HCT116 (cell line): ENCODE data around the gene PTPN7. TPM values are rescaled to one million over a fixed set of nuclear protein-coding genes. Genes with fewer than 3 reads are reported as not detected.

ENCODE experiments used
- ATAC-seq: fragments of 200-7000 bp; cut with Tn5 transposase; 2 replicates; pipeline ENCODE4 v1.9.1; 2020; ENCODE audit warnings: mild to moderate bottlenecking, moderate library complexity
- BruUV-seq: library from RNA; stranded (reverse); fragments of 400-500 nt; replicated peaks from 2 replicates; lab custom pipeline; 2021; lab: Mats Ljungman, UMichigan
- CTCF ChIA-PET: fragments of 300-600 bp; sonication (Branson Sonifier 250); formaldehyde crosslinking; loops from one replicate; lab custom pipeline; 2021; ENCODE audit warnings: antibody characterized with exemption; lab: Charles Lee
- POLR2A ChIA-PET: fragments of 300-600, 350-600 bp; sonication (Branson Sonifier 250); formaldehyde crosslinking; loops from one replicate; lab custom pipeline; 2021; ENCODE audit warnings: antibody characterized with exemption; lab: Charles Lee
- RAD21 ChIA-PET, 2 experiments: fragments of 300-600 bp; sonication (Branson Sonifier 250); formaldehyde crosslinking; loops; one replicate each; lab custom pipeline; 2023; ENCODE audit warnings: low total read pairs in 2 of 2; ENCODE audit not compliant: uncharacterized antibody in 2 of 2, unreplicated experiment in 2 of 2, low non-redundant PET in 1 of 2; lab: Charles Lee
- DNase-seq: peaks from one replicate; pipeline ENCODE4 v3.0.0-alpha.2; 2010; ENCODE audit warnings: low read depth, low spot score
- H2AFZ ChIP-seq: fragments of 200-600 bp; shearing (Covaris generic), sonication (generic); 2 replicates; pipeline ENCODE4 v1.6.1; 2017; ENCODE audit warnings: low read depth, mixed run types, mixed read lengths, antibody characterized with exemption, low read length; ENCODE audit not compliant: poor library complexity, severe bottlenecking
- H3K27ac ChIP-seq: 2 replicates; pipeline ENCODE4 v1.5.1; 2012; ENCODE audit warnings: low read depth, low read length
- H3K27me3 ChIP-seq: fragments of 200-600 bp; sonication (generic); 2 replicates; pipeline ENCODE4 v1.6.1; 2016; ENCODE audit warnings: mixed run types, low read length, mixed read lengths; ENCODE audit not compliant: insufficient read depth
- H3K36me3 ChIP-seq, 2 experiments: fragments of 200-500 bp in 1 of 2; fragments of 200-600 bp in 1 of 2; sonication (Bioruptor generic) in 1 of 2; sonication (generic) in 1 of 2; 2 replicates each; pipeline versions ENCODE4 v1.5.1 to v1.6.1; 2014 to 2016; ENCODE audit warnings: low read length in 2 of 2, inconsistent platforms in 1 of 2, mixed read lengths in 1 of 2, mixed run types in 1 of 2; ENCODE audit not compliant: insufficient read depth in 2 of 2, control insufficient read depth in 1 of 2
- H3K4me1 ChIP-seq, 2 experiments: fragments of 200-600 bp in 1 of 2; sonication (generic) in 1 of 2; 2 replicates each; pipeline versions ENCODE4 v1.5.1 to v1.6.1; 2012 to 2017; ENCODE audit warnings: low read length in 2 of 2, inconsistent platforms in 1 of 2, mild to moderate bottlenecking in 1 of 2, mixed read lengths in 1 of 2, mixed run types in 1 of 2, moderate library complexity in 1 of 2; ENCODE audit not compliant: insufficient read depth in 2 of 2, control insufficient read depth in 1 of 2
- H3K4me2 ChIP-seq: fragments of 200-600 bp; sonication (generic); 2 replicates; pipeline ENCODE4 v1.6.1; 2017; ENCODE audit warnings: mixed run types, low read length, mixed read lengths
- H3K4me3 ChIP-seq, 2 experiments: fragments of 200-600 bp in 1 of 2; sonication (generic) in 1 of 2; replicated peaks in 1 of 2; 2 replicates each; pipeline ENCODE4 v1.5.1; 2011 to 2016; ENCODE audit warnings: low read length in 2 of 2, control low read depth in 1 of 2, low read depth in 1 of 2, mild to moderate bottlenecking in 1 of 2, mixed read lengths in 1 of 2, mixed run types in 1 of 2
- H3K79me2 ChIP-seq: fragments of 200-600 bp; sonication (generic); 2 replicates; pipeline ENCODE4 v1.6.1; 2017; ENCODE audit warnings: mild to moderate bottlenecking, mixed run types, low read length, moderate library complexity, mixed read lengths; ENCODE audit not compliant: insufficient read depth
- H3K9ac ChIP-seq: fragments of 200-600 bp; sonication (generic); 2 replicates; pipeline ENCODE4 v1.6.1; 2016; ENCODE audit warnings: low read length, mixed read lengths
- H3K9me2 ChIP-seq: fragments of 200-600 bp; sonication (generic), shearing (Covaris generic); 2 replicates; pipeline ENCODE4 v1.6.1; 2017; ENCODE audit warnings: mixed run types, mild to moderate bottlenecking, moderate library complexity; ENCODE audit not compliant: insufficient read depth
- H3K9me3 ChIP-seq, 2 experiments: fragments of 200-500 bp in 1 of 2; fragments of 200-600 bp in 1 of 2; sonication (Bioruptor generic) in 1 of 2; sonication (generic) in 1 of 2; 2 replicates each; pipeline ENCODE4 v1.6.1; 2014 to 2017; ENCODE audit warnings: low read length in 2 of 2, mixed read lengths in 2 of 2, inconsistent platforms in 1 of 2, low read depth in 1 of 2, mild to moderate bottlenecking in 1 of 2, mixed run types in 1 of 2, moderate library complexity in 1 of 2; ENCODE audit not compliant: control insufficient read depth in 1 of 2, insufficient read depth in 1 of 2
- H4K20me1 ChIP-seq: fragments of 200-600 bp; sonication (generic), shearing (Covaris generic); 2 replicates; pipeline ENCODE4 v1.6.1; 2017; ENCODE audit warnings: mixed run types, mild to moderate bottlenecking, moderate library complexity; ENCODE audit not compliant: insufficient read depth
- CBX3 ChIP-seq: IDR thresholded peaks from 2 replicates; pipeline ENCODE4 v1.6.1; 2012; ENCODE audit warnings: low read depth
- CTCF ChIP-seq, 3 experiments: fragments of 200-600 bp in 1 of 3; sonication (generic) in 1 of 3; IDR thresholded peaks in 2 of 3; conservative IDR thresholded peaks in 1 of 3; 2 replicates each; pipeline ENCODE4 v1.5.1; 2012 to 2017; ENCODE audit warnings: low read depth in 2 of 3, low read length in 2 of 3, antibody characterized with exemption in 1 of 3, borderline replicate concordance in 1 of 3, control low read depth in 1 of 3, mild to moderate bottlenecking in 1 of 3, mixed read lengths in 1 of 3, mixed run types in 1 of 3, moderate library complexity in 1 of 3; ENCODE audit not compliant: insufficient read depth in 1 of 3
- ELF1 ChIP-seq: IDR thresholded peaks from 2 replicates; pipeline ENCODE4 v1.6.1; 2012; ENCODE audit warnings: low read depth, borderline replicate concordance
- EZH2 ChIP-seq: fragments of 200-600 bp; sonication (generic); IDR thresholded peaks from 2 replicates; pipeline ENCODE4 v1.6.1; 2017; ENCODE audit warnings: antibody characterized with exemption, mixed run types
- JUND ChIP-seq: IDR thresholded peaks from 2 replicates; pipeline ENCODE4 v1.6.1; 2012
- MAX ChIP-seq: IDR thresholded peaks from 2 replicates; pipeline ENCODE4 v1.6.1; 2012
- POLR2AphosphoS5 ChIP-seq: IDR thresholded peaks from 2 replicates; pipeline ENCODE4 v1.6.1; 2011; ENCODE audit warnings: mild to moderate bottlenecking, low read depth, low read length, moderate library complexity
- SIN3A ChIP-seq: IDR thresholded peaks from 2 replicates; pipeline ENCODE4 v1.6.1; 2012; ENCODE audit warnings: low read depth
- SRF ChIP-seq: IDR thresholded peaks from 2 replicates; pipeline ENCODE4 v1.6.1; 2012; ENCODE audit warnings: low read depth
- TCF7L2 ChIP-seq: IDR thresholded peaks from 2 replicates; pipeline ENCODE4 v1.7.0; 2011; ENCODE audit warnings: borderline replicate concordance, inconsistent platforms; ENCODE audit not compliant: insufficient read depth, insufficient read length; ENCODE audit errors: extremely low read depth
- ZFX ChIP-seq: fragments of 450-650 bp; IDR thresholded peaks from 2 replicates; pipeline ENCODE4 v1.6.1; 2017
- ZNF274 ChIP-seq: fragments of 200-500 bp; sonication (Bioruptor generic); IDR thresholded peaks from 2 replicates; pipeline ENCODE4 v1.6.1; 2014; ENCODE audit warnings: mild to moderate bottlenecking, low read depth, low read length, inconsistent platforms
- intact Hi-C: fragments of 100-400 bp; cut with micrococcal nuclease; formaldehyde crosslinking; loops from 2 replicates; pipeline ENCODE4 v1.10.0; 2022
- total RNA-seq: library from RNA; stranded (reverse); gene quantifications from one replicate; pipeline ENCODE4 v1.2.1, GENCODE V29; 2021; ENCODE audit not compliant: unreplicated experiment

PTPN7 gene
- total RNA-seq, 1 experiment from 2014 or later, result 0.76 TPM

- H2AFZ ChIP-seq, result no peak overlapping the region
- H3K27ac ChIP-seq, result no peak overlapping the region
- no peaks in the 10 kb centered on the region; the same call in 1 of the 2 replicates for H3K27me3 ChIP-seq
- no peak overlapping the region for H3K4me2 ChIP-seq
- ChIA-PET RAD21 (no interaction called here), POLR2A (interaction anchor here (1.3 kb wide), 1 partner anchor 10 kb away, joined by 3 read pairs; no protein-coding TSS in a partner anchor), CTCF (interaction anchor here (1.0 to 7.6 kb wide), 6 partner anchors 11 to 227 kb away, joined by 3 to 106 read pairs (median 5); partner anchors contain the start of gene ELF3)
- no peaks in the 10 kb centered on the region for H3K79me2 ChIP-seq
- no peaks in the 10 kb centered on the region for H3K9me3 ChIP-seq
- H3K9me2 ChIP-seq, result no peaks in the 10 kb centered on the region
- intact Hi-C loops, result loop anchor here (5.0 kb wide), 1 partner anchor 236 kb away; the partner anchor contains the start of gene SHISA4
- H4K20me1 ChIP-seq, result no peaks in the 10 kb centered on the region
- no peak for DNase-seq
- ATAC-seq, result no peak
- no peak overlapping the region for H3K9ac ChIP-seq
- no peak overlapping the region for H3K4me3 ChIP-seq
- H3K4me1 ChIP-seq, result peaks cover 6 to 14% of the 10 kb centered on the region in 2 experiments
- H3K36me3 ChIP-seq, result no peaks in the 10 kb centered on the region
- no TSS peak for BruUV-seq
- TF ChIP-seq TCF7L2 (no peak), JUND (no peak), EZH2 (no peak), MAX (no peak), ZFX (no peak), ZNF274 (no peak), SRF (no peak)
Observed at GRCh38 chr1:202123336-202123813, 37.0 kb downstream of the PTPN7 start.

GRCh38 chr1:202122639-202123335, 37.6 kb downstream of the PTPN7 start, which contains the start of gene GPR37L1:
Gene GPR37L1 (plus strand): TSS chr1:202122917. CDS start chr1:202122964, 47 bp downstream.
- peak within 1 kb of the TSS; percentile 28; the same call in 1 of the 2 replicates for H3K4me2 ChIP-seq

More at GRCh38 chr1:202122639-202123335, 37.6 kb downstream of the PTPN7 start, which contains the start of gene GPR37L1:
- Histone ChIP-seq H3K36me3 (no peaks in the 10 kb centered on the region), H4K20me1 (no peaks in the 10 kb centered on the region), H3K79me2 (no peaks in the 10 kb centered on the region), H3K9me2 (no peaks in the 10 kb centered on the region), H3K27me3 (no peaks in the 10 kb centered on the region; the same call in 1 of the 2 replicates), H3K27ac (no peak within 1 kb of the TSS), H3K4me3 (no peak within 1 kb of the TSS), H3K9me3 (no peaks in the 10 kb centered on the region), H3K4me1 (peaks cover 10 to 20% of the 10 kb centered on the region in 2 experiments), H3K9ac (no peak within 1 kb of the TSS), H2AFZ (no peak within 1 kb of the TSS)
- ATAC-seq, result peak; percentile 70
- RAD21 ChIA-PET, result no interaction called here
- CTCF ChIA-PET, result interaction anchor here (1.0 to 7.6 kb wide), 6 partner anchors 11 to 227 kb away, joined by 3 to 106 read pairs (median 5); partner anchors contain the start of gene ELF3
- intact Hi-C loops, result loop anchor here (5.0 kb wide), 1 partner anchor 235 kb away; the partner anchor contains the start of gene SHISA4
- POLR2A ChIA-PET, result interaction anchor here (1.3 kb wide), 1 partner anchor 9 kb away, joined by 3 read pairs; no protein-coding TSS in a partner anchor
- no peak for DNase-seq
- no peak for TF ChIP-seq ELF1
- no peak for TF ChIP-seq POLR2AphosphoS5
- TF ChIP-seq SIN3A, result no peak
- peak; percentile 52 to 67 (median 66); a peak in 5 of 6 replicates for TF ChIP-seq CTCF (IDR thresholded peaks at IDR 0.05 in 2 of 3, conservative IDR thresholded peaks at IDR 0.05 in 1 of 3; ENCODE audit: borderline replicate concordance in 1 of 3, insufficient read depth in 1 of 3, low read depth in 2 of 3, low read length in 2 of 3)
- no peak for TF ChIP-seq CBX3
- TF ChIP-seq MAX, result peak; percentile 81
- no TSS peak for BruUV-seq
